ENCODE measurements around the gene CARNS1.
A peak's percentile ranks its signal among the peaks of the same experiment; 100 is the strongest.
"Not testable (repeated sequence)": the region's sequence is repeated elsewhere in the genome, so short reads cannot be mapped to it uniquely, and the experiment has no call there.

The CARNS1 gene

GRCh38 chr11:67465189-67465510 lies 49.7 kb downstream of the CARNS1 start:
- peak overlapping the region; percentile 89 for H3K4me3 ChIP-seq (replicated peaks; ENCODE audit: insufficient read depth, low read length)

GRCh38 chr11:67465530-67465929 lies 50.1 kb downstream of the CARNS1 start:
- peak overlapping the region; percentile 89 for H3K4me3 ChIP-seq (replicated peaks; ENCODE audit: insufficient read depth, low read length)
- H3K27me3 ChIP-seq (ENCODE audit: insufficient read depth, poor library complexity, severe bottlenecking); DNase-seq (ENCODE audit: low read depth in 1 of 2, low spot score in 1 of 2); H3K27ac ChIP-seq (replicated peaks): not testable (repeated sequence)

More at GRCh38 chr11:67465189-67465510, 49.7 kb downstream of the CARNS1 start:
- TF ChIP-seq SPI1 (IDR thresholded peaks at IDR 0.05; ENCODE audit: borderline replicate concordance, low read depth) (no peak), CTCF (IDR thresholded peaks at IDR 0.05; ENCODE audit: insufficient read depth, low read length) (no peak), REST (IDR thresholded peaks at IDR 0.05; ENCODE audit: insufficient replicate concordance, low read depth) (no peak), GABPA (IDR thresholded peaks at IDR 0.05; ENCODE audit: low read depth) (no peak), POLR2AphosphoS5 (IDR thresholded peaks at IDR 0.05; ENCODE audit: low read depth) (no peak)
- DNase-seq (ENCODE audit: low read depth in 1 of 2, low spot score in 1 of 2): no peak
- no peaks in the 10 kb centered on the region for H3K27me3 ChIP-seq (ENCODE audit: insufficient read depth, poor library complexity, severe bottlenecking)
- H3K27ac ChIP-seq (replicated peaks): peak overlapping the region; percentile 84

- no peak for DNase-seq (ENCODE audit: low read depth in 1 of 2, low spot score in 1 of 2)
- TF ChIP-seq GABPA (IDR thresholded peaks at IDR 0.05; ENCODE audit: low read depth) (no peak), POLR2AphosphoS5 (IDR thresholded peaks at IDR 0.05; ENCODE audit: low read depth) (no peak), REST (IDR thresholded peaks at IDR 0.05; ENCODE audit: insufficient replicate concordance, low read depth) (no peak), CTCF (IDR thresholded peaks at IDR 0.05; ENCODE audit: insufficient read depth, low read length) (no peak), SPI1 (IDR thresholded peaks at IDR 0.05; ENCODE audit: borderline replicate concordance, low read depth) (no peak)
- no peak overlapping the region for H3K27ac ChIP-seq (replicated peaks)
Observed at GRCh38 chr11:67466367-67466766, 50.9 kb downstream of the CARNS1 start.

GRCh38 chr11:67466962-67467771 lies 51.7 kb downstream of the CARNS1 start:
- no peak overlapping the region for H3K27ac ChIP-seq (replicated peaks)
- H3K4me3 ChIP-seq (replicated peaks; ENCODE audit: insufficient read depth, low read length): no peak overlapping the region
- no peaks in the 10 kb centered on the region for H3K27me3 ChIP-seq (ENCODE audit: insufficient read depth, poor library complexity, severe bottlenecking)
- no peak for DNase-seq (ENCODE audit: low read depth in 1 of 2, low spot score in 1 of 2)
- TF ChIP-seq POLR2AphosphoS5 (IDR thresholded peaks at IDR 0.05; ENCODE audit: low read depth): no peak
- no peak for TF ChIP-seq CTCF (IDR thresholded peaks at IDR 0.05; ENCODE audit: insufficient read depth, low read length)
- TF ChIP-seq GABPA (IDR thresholded peaks at IDR 0.05; ENCODE audit: low read depth): no peak
- no peak for TF ChIP-seq SPI1 (IDR thresholded peaks at IDR 0.05; ENCODE audit: borderline replicate concordance, low read depth)
- no peak for TF ChIP-seq REST (IDR thresholded peaks at IDR 0.05; ENCODE audit: insufficient replicate concordance, low read depth)

More at GRCh38 chr11:67466367-67466766, 50.9 kb downstream of the CARNS1 start:
- Histone ChIP-seq H3K27me3 (ENCODE audit: insufficient read depth, poor library complexity, severe bottlenecking) (no peaks in the 10 kb centered on the region), H3K4me3 (replicated peaks; ENCODE audit: insufficient read depth, low read length) (no peak overlapping the region)

Measured in HL-60 (cell line).